Stimulated activated CD8-positive, alpha-beta memory T cell treated with anti-CD3 and anti-CD28 coated beads, Interleukin-12 subunit alpha, Interleukin-12 subunit beta, amount 100 ng/mL, for 4 hours (primary cell): ENCODE measurements around the gene BEST3.

Experiments
- DNase-seq: peaks from one replicate; pipeline ENCODE4 v3.0.0-alpha.2; 2020; ENCODE audit warnings: low read depth

The BEST3 gene

DNA sequence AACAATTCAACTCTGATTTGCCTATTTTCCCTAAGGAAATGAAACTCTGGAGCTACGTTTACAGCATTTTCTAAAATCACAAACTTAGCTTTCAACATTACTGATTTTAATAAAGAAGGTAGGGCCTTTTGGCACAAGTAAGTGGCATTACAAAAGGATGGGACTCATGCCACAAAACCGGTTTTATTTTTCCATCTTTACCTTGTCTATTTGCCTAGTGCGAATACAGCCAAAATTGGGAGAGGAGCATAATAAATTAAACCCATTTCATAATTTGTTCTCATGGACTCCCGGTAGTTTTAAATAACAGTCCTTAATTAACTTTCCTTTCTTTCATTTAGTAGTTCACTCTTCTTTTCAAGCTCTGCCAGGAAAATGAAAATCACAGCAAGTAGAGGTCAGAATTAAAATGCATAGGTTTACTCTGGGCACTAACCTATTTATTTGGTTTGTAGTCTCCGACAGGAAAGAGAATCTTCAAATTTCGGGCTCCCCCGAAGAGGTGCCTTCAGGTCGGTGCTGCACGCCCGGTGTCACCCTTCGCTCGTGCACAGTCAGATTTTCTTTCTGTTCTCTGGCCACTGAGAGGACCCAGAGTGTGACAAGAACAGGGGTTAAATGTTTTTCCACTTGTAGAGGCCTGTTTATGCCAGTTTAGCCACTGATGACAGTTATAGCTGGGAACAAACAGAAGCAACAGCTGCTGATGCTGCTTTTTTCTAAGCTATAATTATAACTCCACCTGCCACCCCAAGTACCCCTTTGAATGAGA lies at the start of gene BEST3:
TSS of gene BEST3 (minus strand) at position 535 of the 772 bp plus-strand sequence. CDS start 1,505 bp downstream, outside the sequence.
- no peak for DNase-seq

DNA sequence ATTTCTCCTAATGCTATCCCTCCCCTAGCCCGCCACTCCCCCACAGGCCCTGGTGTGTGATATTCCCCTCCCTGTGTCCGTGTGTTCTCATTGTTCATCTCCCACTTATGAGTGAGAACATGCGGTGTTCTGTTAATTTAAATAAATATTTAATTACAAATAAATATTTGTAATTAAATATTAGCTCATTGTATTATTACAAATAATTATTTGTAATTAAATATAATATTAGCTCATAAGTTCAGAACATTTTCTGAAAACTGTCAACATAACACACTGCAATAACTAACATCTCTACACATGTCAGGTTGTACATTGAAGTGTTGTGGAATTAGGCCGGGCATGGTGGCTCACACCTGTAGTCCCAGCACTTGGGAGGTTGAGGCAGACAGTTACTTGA lies 45.0 kb upstream of the BEST3 start:
- DNase-seq: no peak

DNA sequence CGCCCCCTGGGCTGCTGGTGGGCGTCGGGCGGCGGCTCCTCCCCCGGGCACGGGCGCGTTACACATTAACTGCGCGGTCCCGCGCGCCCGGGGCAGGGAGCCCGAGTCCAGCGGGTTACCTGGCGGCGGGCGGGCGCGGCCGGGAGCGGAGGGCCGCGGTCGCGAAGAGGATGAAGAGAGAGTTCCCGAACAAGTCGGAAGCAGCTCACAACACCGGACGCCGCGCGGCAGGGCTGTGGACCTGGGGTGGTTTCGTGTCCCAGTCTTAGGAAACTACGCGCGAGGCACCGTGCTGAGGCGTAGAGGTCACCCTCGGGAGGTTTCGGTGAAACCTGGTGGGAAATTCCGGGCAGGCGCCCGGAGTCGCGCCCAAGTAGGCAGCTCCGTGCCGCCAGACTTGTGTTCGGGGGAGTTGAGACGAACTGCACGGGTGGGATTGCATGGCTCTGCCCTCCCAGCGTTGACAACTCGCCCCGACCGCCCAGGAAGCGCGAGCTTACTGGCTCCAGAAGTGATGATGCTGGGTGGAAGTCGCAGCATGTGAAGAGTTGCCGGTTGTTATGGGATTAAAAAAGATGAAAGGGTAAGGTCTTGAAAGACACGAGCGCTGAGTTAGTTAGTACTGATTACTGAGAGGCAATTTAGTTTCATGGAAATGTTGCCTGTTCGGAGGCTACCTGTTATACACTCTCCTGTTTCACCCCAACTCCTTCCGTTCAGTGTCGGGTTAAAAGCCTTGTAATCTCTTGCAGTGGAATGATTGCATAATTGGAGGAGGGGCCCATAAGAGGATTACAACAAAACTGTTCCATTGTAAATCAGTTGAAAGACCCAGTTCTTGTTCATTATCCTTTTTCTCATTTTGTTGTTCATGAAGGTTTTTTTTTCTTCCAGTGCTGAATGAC lies 40.4 kb upstream of the BEST3 start:
- peak; percentile 32 for DNase-seq

DNA sequence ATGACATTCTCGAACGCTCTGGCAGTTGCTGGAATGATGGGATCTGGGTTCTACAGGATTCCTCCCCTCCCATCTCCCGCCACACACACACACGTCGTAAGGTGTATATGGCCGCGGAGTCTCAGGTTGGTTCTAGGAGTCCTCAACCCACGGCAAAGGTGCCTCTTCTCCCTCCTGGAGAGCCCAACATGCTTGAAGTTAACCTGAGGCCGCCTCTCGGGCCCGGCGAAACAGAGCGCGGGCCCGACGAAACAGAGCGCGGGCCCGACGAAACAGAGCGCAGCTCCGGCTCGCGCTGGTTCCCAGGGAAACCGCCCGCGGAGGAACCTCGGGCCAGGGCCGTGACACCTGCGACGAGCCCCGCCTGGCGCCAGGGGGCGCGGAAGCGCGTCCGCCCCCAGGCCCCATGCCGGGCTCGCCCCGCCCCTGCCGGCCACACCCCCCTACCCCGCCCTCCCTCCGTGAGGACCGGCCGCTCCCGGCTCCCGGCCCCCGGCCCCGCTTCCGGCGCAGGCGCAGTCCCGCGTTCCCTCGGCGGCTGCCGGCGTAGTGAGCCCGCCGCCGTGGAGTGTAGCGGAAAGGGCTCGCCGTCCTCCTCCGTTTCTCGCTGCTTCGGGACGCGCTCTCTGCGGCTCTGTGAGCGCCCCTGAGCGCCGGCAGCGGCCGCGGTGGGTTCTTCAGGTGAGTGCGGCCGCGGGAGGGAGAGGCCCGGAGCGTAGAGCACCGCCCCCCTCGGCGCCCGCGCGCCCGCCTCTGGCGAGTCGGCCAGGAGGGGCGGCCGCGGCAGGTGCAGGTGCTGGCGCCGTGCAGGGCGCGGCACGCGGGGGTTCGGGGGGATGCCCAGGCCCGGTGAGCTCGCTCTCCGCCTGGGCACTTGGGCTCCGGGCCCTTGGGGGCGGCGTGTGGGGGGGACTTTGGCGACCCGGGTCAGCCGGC lies 39.5 kb upstream of the BEST3 start, which contains the start of gene RAB3IP:
TSS of gene RAB3IP (plus strand) at position 510 of the 936 bp plus-strand sequence. CDS start 16,549 bp downstream, outside the sequence.
- DNase-seq: peak; percentile 93

DNA sequence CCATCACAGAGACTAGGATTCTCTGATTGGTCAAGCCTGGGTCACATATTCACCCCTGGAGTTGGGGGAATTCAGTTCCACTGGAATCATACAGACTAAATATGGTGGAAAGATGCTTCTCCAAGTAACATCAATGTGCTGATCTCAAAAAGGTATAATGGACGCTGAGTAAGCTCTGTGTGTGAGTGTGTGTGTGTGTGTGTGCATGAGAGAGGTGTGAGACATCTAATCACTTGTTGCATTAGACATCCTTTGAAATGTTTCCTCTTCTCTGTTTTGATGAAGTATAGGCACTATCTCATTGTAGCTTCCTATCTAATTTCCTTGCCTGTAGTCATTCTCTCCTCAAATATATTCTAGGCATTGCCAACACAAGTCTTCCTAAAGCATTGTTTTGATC lies 34.5 kb upstream of the BEST3 start:
- DNase-seq: no peak

DNA sequence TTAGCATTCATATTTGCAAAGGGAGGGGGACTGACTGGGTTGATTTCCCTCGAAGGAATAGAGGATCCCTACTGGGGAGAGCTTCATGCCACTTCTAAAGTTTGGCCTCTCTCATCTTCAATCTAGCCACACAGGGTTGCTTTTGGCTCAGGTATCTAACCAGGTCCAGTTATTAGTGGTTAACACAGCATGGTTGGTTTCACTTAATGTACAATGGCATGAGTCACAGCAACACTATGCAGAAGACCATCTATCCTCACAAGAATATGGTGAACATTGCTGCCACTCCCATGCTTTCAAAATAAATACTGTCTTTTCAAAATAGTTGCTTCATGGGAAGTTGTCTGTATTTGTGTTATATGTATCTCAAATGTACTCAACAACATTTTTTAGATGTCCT lies 33.0 kb upstream of the BEST3 start:
- no peak for DNase-seq

DNA sequence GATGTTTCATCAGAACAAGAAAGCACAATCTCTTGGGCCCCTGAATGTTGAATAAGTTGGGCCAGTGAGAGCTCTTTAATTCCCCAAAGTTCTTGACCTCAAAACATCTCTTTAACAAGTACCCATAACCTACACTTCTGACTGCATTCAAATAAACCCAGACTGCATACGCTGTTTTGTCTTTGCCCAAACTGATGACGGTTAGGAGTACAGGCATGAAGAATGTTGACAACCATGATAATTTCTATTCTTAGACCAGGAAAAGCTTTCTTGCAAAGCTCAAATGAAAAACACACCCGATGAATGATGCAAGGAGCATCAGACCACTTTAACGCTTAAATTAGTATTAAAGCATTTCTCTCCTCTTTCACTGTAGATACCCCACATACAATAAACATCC lies 27.8 kb upstream of the BEST3 start:
- DNase-seq: no peak

DNA sequence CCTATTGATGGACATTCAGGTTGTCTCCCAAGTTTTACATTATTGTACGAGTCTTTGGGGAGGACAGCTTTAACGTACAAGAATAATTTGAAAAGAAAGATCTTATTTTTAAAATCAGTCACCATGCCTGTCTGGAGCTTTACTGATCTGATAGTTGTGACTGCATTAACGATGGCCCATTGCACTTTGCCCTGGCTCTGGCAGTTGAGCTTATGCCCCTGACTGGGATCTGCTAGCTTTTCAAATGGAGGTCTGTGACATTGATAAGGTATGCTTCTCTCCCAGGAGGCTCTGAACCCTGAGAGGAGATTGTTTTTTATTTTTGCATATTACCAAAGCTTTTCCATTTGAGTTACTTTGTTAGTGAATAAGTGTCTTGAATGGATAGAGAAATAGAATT lies 21.6 kb upstream of the BEST3 start:
- DNase-seq: no peak

DNA sequence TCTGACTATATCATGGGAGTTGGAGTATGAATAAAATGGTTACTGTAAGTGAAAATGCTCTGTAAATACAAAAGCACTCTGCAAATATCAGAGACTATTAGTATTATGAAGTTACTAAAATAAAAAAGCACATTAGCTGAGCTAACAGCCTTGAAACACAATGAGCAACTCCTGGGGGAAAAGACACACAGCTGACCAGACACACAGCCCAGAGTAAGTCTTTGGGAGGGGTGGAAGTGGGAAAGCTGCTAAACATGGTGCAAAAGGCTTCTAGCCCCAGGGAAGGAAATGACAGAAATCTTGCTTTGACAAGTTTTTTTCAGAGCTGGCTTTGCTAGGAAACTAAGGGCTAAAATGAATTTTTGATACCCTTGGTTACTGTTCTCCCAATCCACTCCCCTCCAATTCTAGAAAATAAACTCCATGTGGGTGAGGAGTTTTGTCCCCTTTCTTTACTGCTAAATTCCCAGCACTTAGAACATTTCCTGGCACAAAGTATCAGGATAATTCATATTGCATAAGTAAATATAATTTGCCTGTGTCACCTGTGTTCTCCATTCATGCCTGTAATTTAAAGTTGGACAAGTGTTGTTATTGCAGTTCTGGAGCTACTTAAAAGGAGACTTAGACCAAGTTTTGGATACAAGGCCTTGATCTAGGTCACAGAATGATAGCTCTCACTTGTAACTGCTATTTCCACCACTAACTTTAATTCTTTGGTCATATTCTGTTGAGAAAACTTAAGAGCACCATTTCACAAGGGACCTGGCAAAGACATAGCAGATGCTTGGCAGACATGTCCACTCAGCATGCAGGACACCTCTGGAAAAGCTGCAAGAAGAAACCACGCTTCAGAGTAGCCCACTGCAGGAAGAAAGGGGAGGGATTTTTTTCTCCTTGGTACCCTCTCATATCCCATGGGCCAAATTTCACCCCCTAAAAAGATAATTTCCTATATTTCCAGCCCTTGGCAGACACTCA lies 20.5 kb upstream of the BEST3 start:
- DNase-seq: no peak

DNA sequence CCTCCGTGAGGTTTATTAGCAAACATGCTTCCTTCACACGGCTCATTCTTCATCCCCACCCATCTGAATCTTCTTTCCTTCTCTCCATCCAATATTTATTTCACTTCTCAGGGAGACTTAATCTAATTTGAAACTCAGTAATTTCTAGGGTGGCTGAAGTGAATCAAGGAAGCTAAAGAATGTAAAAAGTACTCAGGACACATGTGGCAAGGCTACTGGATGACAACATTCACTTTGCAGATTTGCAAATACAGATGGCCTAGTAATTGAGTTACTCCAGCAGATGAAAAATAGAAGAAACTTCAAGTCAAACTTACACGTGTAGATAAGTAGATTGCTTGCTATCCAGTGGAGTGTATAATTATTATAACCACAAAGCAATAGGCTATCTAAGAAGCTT lies 15.4 kb upstream of the BEST3 start:
- no peak for DNase-seq

DNA sequence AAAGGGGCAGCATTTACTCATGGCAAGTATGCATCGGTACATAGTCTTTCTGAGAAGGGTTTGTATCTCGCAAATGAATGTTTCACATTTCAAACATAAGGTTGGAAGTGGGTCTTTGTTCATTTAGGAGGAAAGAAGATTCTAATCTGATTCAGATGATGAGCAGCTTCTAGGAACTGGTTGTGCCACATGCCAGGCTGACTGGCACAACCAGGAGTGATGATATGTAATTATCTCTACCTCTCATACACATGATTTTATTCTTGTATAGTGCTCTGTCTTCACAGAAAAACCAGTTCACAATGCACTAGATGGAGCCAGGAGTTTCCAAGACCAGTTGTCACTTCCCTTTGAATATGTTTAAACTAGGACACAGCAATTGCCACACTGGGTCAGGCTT lies 13.7 kb upstream of the BEST3 start:
- no peak for DNase-seq

DNA sequence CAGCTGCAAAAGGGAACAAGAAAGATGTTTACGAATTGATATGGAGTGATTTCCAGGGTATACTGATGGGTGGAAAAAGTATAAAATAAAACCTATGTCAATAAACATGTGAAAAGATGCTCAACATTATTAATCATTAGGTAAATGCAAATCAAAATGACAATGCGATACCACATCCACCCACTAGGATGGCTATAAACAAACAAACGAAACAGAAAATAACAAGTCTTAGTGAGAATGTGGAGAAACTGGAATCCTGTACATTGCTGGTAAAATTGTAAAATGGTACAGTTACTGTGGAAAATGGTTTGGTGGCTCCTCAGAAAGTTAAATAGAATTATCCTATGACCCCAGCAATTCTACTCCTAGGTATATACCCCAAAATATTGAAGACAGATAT lies 9.5 kb upstream of the BEST3 start:
- DNase-seq: no peak

DNA sequence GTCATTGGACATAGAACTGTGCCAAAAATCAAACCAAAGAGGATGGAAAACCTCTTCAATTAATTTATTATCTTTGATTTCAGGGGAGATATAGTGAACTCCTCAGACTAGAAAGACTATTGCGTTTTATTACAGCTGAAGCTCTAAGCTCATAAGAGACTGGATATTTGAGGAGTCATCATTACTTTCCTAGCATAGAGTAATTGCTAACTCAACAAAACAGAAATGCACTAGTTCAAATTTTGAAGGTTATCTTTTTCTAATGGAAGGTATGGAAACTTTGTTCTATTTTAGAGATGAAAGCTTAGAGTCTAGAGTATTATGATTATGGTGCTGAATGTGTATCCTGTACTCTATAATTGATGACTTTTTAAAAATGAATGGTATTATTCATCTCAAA lies 5.3 kb upstream of the BEST3 start:
- no peak for DNase-seq

DNA sequence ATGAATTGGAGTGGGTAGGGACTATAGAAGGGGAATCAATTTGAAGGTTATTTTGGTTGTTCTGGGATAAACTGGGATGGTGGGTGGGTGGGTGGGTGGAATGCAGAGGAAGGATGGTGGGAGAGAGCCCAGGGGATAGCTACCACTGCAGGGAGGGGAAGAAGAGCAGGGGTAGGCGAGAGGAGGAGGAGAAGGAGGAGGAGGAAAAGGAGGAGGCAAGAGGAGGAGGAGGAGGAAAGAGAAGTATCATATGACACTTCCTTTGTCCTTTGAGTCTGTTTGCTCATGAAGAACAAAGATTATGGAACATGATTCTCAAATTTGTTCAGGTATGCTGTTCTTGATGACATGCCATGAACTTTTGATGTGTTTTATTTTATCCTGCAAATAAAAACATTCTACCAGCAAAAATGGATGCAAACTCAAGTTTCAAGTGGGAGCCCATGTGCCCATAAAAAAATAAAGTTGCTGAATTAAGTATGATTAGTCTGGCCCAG lies 4.1 kb upstream of the BEST3 start:
- DNase-seq: no peak

DNA sequence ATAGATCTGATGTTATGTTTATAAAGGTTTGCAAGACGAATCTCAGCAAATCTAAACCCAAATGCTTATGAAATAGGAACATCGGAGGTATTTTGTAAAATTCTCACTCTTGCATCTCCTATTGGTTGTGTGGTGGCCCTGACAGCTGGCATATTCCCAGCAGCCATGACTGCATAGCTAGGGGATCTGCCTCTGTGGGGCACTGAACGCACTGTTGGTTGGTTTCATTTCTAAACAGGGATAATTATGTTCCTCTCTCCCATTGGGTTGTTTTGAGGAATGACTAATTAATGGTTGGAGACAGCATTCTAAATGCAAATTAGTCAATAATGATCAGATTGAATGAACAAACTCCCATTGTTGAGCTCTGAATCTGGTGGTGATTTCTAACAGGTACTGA lies 2.7 kb upstream of the BEST3 start:
- DNase-seq: no peak

DNA sequence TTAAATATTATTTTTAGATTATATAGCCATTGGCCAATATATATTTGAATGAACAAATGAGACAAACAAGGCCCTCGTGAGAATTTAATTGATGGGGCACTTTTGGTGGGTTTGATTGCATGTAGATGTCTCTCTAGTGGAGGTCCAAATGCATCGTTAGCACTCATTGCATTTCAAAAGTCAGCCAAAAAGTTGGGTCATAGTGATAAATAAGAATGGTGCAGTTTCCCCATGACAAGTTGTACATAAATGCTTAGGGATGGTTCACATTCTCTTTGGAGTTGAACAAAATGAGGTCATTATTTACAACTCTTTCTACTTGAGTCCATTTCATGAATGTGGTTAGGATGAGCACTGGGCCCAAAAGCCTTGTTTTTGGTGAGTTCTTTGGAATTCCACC lies 1.0 kb downstream of the BEST3 start:
- DNase-seq: no peak

DNA sequence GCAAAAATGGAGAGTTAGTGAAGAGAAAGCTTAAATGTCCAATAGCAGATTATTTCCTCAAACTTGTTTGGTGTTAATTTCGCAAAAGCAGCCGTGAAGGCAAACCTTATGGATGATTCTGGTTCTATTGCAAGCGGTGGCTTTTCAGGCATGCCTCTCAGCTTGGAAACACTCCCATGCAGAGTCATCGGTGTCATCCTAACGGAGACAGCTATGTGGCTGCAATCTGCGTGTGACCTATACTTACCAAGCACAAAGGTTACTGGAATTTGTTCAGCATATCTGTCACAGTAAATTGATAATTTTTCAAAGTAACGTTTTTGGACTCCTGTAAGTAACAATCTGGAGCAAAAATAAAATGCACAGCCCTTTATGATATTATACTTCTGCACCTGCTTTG lies 5.0 kb downstream of the BEST3 start:
- DNase-seq: no peak

DNA sequence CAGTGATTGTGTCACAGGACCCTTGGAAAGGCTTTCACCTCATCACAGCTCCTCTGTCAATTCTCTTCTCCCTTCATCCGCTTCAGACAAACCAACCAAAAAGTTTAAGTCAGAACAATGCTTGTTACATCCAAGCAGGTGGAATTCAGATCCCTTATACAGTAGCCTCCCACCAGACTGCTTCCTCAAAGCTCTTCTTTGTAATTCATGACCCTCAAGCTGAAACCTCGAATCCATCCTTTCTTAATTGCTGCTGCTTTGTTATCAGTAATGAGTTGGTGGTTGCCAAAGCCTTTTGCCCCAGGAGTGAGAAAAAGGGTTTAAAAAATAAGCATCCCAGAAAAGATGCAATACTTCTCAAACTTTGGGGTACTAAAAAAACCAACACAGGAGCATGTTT lies 9.5 kb downstream of the BEST3 start:
- no peak for DNase-seq

DNA sequence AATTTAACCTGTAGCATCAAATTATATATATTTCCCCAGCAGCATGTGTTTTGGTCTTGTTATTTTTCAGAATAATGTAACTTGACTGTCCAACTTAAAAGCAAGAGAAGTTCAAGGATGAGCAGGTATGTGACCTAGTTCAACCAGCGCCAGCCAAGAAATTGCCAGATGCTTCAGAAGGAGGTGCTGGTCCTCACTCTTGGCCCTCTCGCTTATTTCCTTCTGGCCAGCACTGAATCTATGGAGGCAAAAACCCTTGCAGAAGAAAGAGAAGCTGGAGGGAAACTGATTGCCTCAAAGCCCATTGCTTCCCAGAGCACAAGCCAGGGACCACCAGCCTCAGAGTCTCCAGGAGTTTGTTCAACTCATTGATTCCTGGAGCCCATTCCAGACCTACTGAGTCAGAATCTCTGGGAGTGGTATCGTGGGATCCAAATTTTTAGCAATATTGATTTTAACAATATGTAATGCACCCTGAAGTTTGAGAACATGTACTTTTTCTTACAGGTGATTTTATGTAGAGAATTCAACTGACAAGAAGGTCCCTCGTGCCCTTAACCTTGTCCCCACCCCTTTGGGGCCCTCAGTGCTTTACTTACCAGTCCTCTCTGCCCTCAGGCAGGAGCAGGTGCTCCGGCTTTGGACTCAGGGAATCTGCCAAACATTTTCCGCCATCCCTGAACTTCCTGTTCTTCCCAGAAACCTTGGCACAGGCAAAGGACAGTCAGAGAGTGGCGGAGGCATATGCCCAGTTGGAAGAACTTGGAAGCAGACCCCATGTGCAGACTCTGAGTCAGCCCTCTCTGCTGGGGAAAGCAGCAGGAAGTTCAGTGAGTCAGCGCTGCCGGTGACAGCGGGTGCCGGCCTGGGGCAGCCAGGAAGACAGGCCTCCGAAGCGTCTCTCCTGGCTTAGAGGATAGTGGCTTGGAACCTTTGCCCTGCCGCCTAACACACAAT lies 10.4 kb downstream of the BEST3 start:
- DNase-seq: peak; percentile 1
